Neural crest cell (in vitro differentiated cells): ENCODE results near the gene TPSD1. TPM values are rescaled to one million over a fixed set of nuclear protein-coding genes. Genes with fewer than 3 reads are reported as not detected.
"Not testable (repeated sequence)": the region's sequence is repeated elsewhere in the genome, so short reads cannot be mapped to it uniquely, and the experiment has no call there.

Experiments
- DNase-seq: peaks from one replicate; pipeline ENCODE4 v3.0.0; 2021; ENCODE audit warnings: low read depth, mixed read lengths, low spot score
- H3K27ac Mint-ChIP-seq: one replicate; pipeline ENCODE4 v1.8.0; 2021; ENCODE audit warnings: mild to moderate bottlenecking, mixed read lengths; ENCODE audit not compliant: unreplicated experiment
- H3K27me3 Mint-ChIP-seq: 2 replicates; pipeline ENCODE4 v1.8.0; 2021; ENCODE audit warnings: low read depth, mild to moderate bottlenecking, mixed read lengths
- H3K36me3 Mint-ChIP-seq: 2 replicates; pipeline ENCODE4 v1.8.0; 2021; ENCODE audit warnings: low read depth, mild to moderate bottlenecking, mixed read lengths
- H3K4me1 Mint-ChIP-seq: 2 replicates; pipeline ENCODE4 v1.8.0; 2021; ENCODE audit warnings: mixed read lengths
- H3K4me3 Mint-ChIP-seq: one replicate; pipeline ENCODE4 v1.8.0; 2021; ENCODE audit warnings: mild to moderate bottlenecking, mixed read lengths
- H3K9me3 Mint-ChIP-seq: 2 replicates; pipeline ENCODE4 v1.8.0; 2021; ENCODE audit warnings: mixed read lengths
- total RNA-seq: library from RNA; stranded (reverse); gene quantifications from 2 replicates; pipeline ENCODE4 v1.2.1, GENCODE V29; 2021
- TF ChIP-seq, protein P1 (sequence below): fragments of 200-600 bp; sonication (generic); conservative IDR thresholded peaks from 2 replicates; pipeline ENCODE4 v1.5.0; 2021; ENCODE audit warnings: antibody characterized with exemption, mild to moderate bottlenecking

The TPSD1 gene
- total RNA-seq, 1 donor from 2014 or later: not detected

DNA sequence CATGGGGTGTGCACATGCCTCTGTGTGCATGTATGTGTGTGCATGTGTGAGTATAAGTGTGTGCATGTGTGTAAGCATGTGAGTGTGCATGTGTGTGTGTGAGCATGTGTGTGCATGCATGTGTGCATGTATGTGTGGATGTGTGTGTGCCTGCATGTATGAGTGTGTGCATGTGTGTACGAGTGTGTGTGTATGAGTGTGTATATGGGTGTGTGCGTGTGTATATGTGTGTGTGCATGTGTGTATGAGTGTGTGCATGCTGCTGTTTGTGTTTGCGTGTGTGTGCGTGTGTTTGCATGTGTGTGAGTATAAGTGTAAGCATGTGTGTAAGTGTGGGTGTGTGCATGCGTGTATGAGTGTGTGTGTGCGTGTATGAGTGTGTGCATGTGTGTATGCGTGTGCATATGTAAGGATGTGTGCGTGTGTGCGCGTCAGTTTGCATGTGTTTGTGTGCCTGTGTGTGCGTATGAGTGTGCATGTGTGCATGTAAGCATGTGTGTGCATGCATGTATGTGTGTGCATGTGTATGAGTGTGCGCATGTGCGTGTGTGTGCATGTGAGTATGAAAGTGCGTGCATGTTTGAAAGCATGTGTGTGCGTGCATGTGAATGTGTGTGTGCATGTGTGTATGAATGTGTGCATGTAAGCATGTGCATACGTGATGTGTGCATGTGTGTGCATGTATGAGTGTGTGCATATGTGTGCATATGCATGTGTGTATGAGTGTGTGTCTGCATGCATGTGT, 8.6 kb downstream of the TPSD1 start:
- H3K4me1 Mint-ChIP-seq: no peaks in the 10 kb centered on the region
- H3K4me3 Mint-ChIP-seq: no peak overlapping the region
- peaks cover 12% of the 10 kb centered on the region for H3K27me3 Mint-ChIP-seq
- DNase-seq: no peak
- TF ChIP-seq, protein P1, sequence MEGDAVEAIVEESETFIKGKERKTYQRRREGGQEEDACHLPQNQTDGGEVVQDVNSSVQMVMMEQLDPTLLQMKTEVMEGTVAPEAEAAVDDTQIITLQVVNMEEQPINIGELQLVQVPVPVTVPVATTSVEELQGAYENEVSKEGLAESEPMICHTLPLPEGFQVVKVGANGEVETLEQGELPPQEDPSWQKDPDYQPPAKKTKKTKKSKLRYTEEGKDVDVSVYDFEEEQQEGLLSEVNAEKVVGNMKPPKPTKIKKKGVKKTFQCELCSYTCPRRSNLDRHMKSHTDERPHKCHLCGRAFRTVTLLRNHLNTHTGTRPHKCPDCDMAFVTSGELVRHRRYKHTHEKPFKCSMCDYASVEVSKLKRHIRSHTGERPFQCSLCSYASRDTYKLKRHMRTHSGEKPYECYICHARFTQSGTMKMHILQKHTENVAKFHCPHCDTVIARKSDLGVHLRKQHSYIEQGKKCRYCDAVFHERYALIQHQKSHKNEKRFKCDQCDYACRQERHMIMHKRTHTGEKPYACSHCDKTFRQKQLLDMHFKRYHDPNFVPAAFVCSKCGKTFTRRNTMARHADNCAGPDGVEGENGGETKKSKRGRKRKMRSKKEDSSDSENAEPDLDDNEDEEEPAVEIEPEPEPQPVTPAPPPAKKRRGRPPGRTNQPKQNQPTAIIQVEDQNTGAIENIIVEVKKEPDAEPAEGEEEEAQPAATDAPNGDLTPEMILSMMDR: no peak
- peaks cover 3% of the 10 kb centered on the region for H3K9me3 Mint-ChIP-seq
- H3K36me3 Mint-ChIP-seq: no peaks in the 10 kb centered on the region
- no peak overlapping the region for H3K27ac Mint-ChIP-seq

DNA sequence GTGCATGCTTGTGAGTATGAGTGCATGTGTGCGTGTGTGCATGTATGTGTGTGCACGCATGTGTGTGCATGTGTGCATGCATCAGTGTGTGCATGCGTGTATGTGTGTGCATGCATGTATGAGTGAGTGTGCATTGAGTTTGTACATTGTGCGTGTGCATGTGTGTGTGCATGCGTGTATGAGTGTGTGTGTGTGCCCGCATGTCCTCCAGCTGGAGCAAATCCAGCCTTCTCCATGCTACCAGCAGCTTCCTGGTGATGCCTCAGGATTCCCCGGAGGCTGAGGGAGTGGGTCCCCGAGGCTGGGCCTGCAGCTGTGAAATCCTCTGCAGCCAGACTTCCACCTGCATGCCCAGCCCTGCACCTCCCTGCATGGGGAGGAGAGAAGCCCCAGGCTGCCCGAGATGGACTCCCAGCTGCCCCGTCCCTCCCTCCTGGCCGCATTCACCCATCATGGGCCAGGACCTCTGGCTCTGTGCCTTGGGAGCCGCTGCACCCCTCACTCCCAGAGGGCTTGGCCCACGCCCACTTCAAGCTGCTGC, 9.3 kb downstream of the TPSD1 start:
- TF ChIP-seq, protein P1: no peak
- H3K4me1 Mint-ChIP-seq: no peaks in the 10 kb centered on the region
- H3K27me3 Mint-ChIP-seq: peaks cover 12% of the 10 kb centered on the region
- no peak overlapping the region for H3K27ac Mint-ChIP-seq
- no peak for DNase-seq
- H3K4me3 Mint-ChIP-seq: no peak overlapping the region
- peaks cover 3% of the 10 kb centered on the region for H3K9me3 Mint-ChIP-seq
- no peaks in the 10 kb centered on the region for H3K36me3 Mint-ChIP-seq

DNA sequence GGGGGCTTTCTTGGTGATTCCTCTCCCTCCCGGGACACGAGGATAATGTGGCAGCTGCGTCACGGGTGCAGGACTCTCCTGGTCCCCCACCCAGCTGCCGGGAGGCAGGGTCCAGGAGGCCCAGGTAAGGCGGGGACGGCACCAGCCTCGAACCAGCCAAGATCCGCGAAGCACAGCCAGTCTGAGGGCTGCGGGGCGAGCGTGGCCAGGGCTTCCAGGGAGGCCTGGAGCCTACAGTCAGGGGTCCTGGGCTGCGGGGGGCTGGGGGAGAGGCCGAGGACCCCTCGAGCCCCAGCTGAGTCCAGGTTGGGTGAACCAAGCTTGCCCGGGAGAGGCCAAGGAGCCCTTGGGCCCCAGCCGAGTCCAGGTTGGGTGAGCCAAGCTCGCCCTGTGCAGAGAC, 10.0 kb downstream of the TPSD1 start:
- Mint-ChIP-seq H3K4me1 (no peaks in the 10 kb centered on the region), H3K27me3 (peaks cover 7% of the 10 kb centered on the region), H3K9me3 (peaks cover 3% of the 10 kb centered on the region), H3K36me3 (no peaks in the 10 kb centered on the region), H3K27ac (no peak overlapping the region), H3K4me3 (no peak overlapping the region)
- TF ChIP-seq, protein P1: no peak
- DNase-seq: no peak

DNA sequence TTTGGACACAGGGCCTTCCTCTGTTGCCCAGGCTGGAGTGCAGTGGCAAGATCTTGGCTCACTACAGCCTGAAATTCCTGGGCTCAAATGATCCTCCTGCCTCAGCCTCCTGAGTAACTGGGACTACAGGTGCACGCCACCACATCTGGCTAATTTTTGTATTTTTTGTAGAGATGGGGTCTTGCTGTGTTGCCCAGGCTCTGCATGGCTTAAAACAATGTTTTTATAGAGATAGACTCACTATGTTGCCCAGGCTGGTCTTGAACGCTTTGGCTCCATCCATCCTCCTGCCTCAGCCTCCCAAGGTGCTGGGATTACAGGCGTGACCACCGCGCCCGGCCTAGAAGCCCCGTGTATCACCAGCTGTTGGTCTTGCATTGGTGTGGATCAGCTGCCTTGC, 13.5 kb downstream of the TPSD1 start:
- not testable (repeated sequence) for H3K36me3 Mint-ChIP-seq, H3K27ac Mint-ChIP-seq, H3K27me3 Mint-ChIP-seq, H3K4me1 Mint-ChIP-seq, H3K9me3 Mint-ChIP-seq, H3K4me3 Mint-ChIP-seq, DNase-seq

DNA sequence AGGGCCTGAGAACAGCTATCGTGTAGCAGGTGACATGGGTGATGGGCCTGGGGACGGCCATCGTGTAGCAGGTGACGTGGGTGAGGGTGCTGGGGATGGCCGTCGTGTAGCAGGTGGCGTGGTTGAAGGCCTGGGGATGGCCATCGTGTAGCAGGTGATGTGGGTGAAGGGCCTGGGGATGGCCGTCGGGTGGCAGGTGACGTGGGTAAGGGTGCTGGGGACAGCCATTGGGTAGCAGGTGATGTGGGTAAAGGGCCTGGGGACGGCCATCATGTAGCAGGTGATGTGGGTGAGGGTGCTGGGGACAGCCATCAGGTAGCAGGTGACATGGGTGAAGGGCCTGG, 15.5 kb downstream of the TPSD1 start:
- Mint-ChIP-seq H3K36me3 (no peaks in the 10 kb centered on the region), H3K27me3 (peaks cover 11% of the 10 kb centered on the region), H3K4me1 (no peaks in the 10 kb centered on the region), H3K9me3 (no peaks in the 10 kb centered on the region), H3K27ac (no peak overlapping the region), H3K4me3 (no peak overlapping the region)
- TF ChIP-seq, protein P1: no peak
- DNase-seq: no peak

DNA sequence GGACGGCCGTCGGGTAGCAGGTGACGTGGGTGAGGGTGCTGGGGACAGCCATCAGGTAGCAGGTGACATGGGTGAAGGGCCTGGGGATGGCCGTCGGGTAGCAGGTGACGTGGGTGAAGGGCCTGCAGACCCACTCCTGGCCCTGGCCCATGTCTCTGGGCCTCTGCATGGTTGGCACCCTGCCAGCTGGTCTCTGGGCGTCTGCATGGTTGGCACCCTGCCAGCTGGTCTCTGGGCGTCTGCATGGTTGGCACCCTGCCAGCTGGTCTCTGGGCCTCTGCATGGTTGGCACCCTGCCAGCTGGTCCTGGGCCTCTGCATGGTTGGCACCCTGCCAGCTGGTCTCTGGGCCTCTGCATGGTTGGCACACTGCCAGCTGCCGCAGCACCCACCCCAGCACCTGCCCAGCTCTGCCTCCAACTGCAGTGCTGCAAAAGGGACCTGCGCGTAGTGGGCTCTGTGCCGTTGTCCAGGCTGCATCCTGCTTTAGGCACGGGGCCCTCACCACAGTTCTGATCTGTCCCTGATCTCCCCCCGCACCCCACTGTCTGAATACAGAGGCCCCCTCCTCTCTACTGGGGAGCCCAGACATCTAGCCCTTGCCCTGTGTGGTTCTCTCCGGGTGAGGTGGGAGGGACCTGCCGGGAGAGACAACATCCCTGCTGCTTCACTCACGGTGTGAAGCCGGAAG, 16.0 kb downstream of the TPSD1 start:
- peaks cover 11% of the 10 kb centered on the region for H3K27me3 Mint-ChIP-seq
- H3K36me3 Mint-ChIP-seq, H3K27ac Mint-ChIP-seq, H3K4me3 Mint-ChIP-seq, H3K9me3 Mint-ChIP-seq, DNase-seq, H3K4me1 Mint-ChIP-seq: not testable (repeated sequence)
